ENCODE results near the gene CCDC122. TPM values are rescaled to one million over a fixed set of nuclear protein-coding genes. Genes with fewer than 3 reads are reported as not detected.
"Not testable (repeated sequence)": the region's sequence is repeated elsewhere in the genome, so short reads cannot be mapped to it uniquely, and the experiment has no call there.

CCDC122 gene
- total RNA-seq, 4 donors from 2014 or later: 3.5 to 18.0 (median 5.8) TPM

DNA sequence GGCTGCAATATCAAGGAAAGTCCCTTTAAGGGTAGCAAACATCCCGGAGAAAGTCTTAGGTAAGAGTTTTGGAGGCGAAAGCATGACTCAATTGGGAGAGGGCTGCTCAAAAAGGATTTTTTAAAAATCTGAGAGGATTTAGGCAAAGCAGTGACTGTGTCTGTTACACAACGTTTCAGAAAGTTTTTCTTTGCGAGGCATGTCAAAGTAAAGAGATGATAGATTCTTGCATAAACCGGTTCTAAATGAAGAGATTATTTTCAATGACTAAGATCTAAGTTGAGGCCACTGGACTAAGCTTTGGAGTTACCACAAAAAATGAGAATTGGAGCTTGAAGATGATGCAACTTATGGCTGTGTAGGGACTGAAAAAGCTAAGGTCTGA lies 49.1 kb downstream of the CCDC122 start:
- intact Hi-C loops (cut with DNase I; ENCODE audit: low total_unique reads): no loop called here
- TF ChIP-seq CTCF (IDR thresholded peaks at IDR 0.05): no peak
- no peak for TF ChIP-seq POLR2A (IDR thresholded peaks at IDR 0.05)
- H3K9me3 ChIP-seq: no peaks in the 10 kb centered on the region
- H3K27ac ChIP-seq: peak overlapping the region in 1 of 2 donors; percentile 2
- H3K4me1 ChIP-seq: no peaks in the 10 kb centered on the region
- H3K36me3 ChIP-seq: no peaks in the 10 kb centered on the region
- no peaks in the 10 kb centered on the region for H3K27me3 ChIP-seq
- no peak for DNase-seq
- H3K4me3 ChIP-seq: no peak overlapping the region

DNA sequence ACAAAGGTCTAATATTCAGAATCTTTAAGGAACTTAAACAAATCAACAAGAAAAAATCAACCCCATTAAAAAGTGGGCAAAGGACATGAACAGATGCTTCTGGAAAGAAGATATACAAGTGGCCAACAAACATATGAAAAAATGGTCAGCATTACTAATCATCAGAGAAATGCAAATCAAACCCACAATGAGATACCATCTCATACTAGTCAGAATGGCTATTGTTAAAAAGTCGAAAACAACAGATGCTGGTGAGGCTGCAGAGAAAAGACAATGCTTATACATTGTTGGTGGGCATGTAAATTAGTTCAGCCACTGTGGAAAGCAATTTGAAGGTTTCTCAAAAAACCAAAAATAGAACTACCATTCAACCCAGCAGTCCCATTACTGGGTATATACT lies 54.9 kb downstream of the CCDC122 start:
- H3K9me3 ChIP-seq; H3K36me3 ChIP-seq; H3K27me3 ChIP-seq; H3K27ac ChIP-seq; intact Hi-C loops (cut with DNase I; ENCODE audit: low total_unique reads); DNase-seq; H3K4me3 ChIP-seq; H3K4me1 ChIP-seq: not testable (repeated sequence)

DNA sequence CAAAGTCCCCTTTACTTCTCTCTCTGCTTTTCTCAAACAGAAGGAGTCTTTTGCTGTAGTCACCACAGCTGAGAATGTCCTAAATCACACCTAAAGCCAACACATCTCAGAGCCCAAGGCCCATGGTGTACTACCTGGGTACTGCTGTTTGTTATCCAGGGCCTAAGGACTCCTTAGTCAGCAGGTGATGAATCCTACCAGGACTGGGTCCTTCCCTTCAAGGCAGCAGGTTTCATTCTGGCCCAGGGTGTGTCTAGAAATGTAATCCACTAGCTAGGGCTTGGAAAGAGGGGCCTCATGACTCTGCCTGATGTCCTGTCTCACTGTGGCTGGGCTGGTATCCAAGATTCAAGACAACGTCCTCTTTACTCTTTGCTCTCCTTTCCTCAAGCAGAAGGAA lies 56.6 kb downstream of the CCDC122 start:
- H3K27me3 ChIP-seq: no peaks in the 10 kb centered on the region
- TF ChIP-seq CTCF (IDR thresholded peaks at IDR 0.05): no peak
- no peak for TF ChIP-seq POLR2A (IDR thresholded peaks at IDR 0.05)
- no peak for DNase-seq
- H3K36me3 ChIP-seq: no peaks in the 10 kb centered on the region
- no peak overlapping the region for H3K27ac ChIP-seq
- H3K4me1 ChIP-seq: no peaks in the 10 kb centered on the region
- H3K4me3 ChIP-seq: no peak overlapping the region
- intact Hi-C loops (cut with DNase I; ENCODE audit: low total_unique reads): no loop called here
- no peaks in the 10 kb centered on the region for H3K9me3 ChIP-seq

DNA sequence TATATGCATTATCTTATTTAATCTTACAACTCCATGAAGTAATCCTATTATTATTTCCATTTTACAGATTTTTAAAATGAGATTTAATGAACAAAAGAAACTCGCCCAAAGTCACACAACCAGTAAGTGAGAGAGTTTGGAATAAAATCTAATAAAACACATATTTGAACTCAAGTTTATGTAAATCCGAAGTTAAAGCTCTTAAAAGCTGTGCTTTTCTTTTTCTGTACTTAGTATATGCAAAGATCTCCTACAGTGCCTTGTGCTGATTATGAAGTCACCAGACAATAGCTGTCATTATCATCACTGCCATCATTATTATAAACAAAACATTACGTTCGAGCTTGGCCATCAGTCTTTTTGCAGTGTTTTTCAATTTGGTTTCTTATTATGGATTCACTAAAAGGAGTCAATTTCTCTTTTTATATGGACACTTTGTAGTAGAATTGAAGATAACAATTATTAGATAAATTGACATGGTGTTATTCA lies 63.1 kb downstream of the CCDC122 start:
- no peak for DNase-seq
- H3K27ac ChIP-seq: no peak overlapping the region
- intact Hi-C loops (cut with DNase I; ENCODE audit: low total_unique reads): no loop called here
- no peaks in the 10 kb centered on the region for H3K4me1 ChIP-seq
- no peaks in the 10 kb centered on the region for H3K36me3 ChIP-seq
- H3K4me3 ChIP-seq: no peak overlapping the region
- TF ChIP-seq CTCF (IDR thresholded peaks at IDR 0.05) (no peak), POLR2A (IDR thresholded peaks at IDR 0.05) (no peak)
- no peaks in the 10 kb centered on the region for H3K27me3 ChIP-seq
- H3K9me3 ChIP-seq: no peaks in the 10 kb centered on the region

DNA sequence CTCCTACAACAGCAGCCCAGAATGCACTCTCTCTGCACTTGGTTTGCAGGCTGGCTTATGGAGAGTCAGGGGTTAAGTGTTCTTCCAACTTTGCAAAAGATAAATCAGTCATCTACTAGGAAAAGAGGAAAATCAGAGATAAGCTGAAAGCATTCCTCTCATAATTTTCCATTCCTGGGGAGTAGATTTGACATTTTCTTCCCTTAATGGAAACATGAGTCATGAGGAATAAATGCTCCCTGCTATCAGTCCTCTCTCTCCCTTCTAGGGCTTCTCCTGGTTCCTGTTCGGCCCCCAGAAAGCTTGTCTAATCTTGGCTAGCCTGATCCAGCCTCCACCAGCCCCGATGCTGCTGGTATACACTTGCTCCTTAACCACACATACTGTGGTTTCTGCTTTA lies 64.3 kb downstream of the CCDC122 start:
- no peak overlapping the region for H3K4me3 ChIP-seq
- H3K36me3 ChIP-seq: no peaks in the 10 kb centered on the region
- DNase-seq: no peak
- TF ChIP-seq POLR2A (IDR thresholded peaks at IDR 0.05) (no peak), CTCF (IDR thresholded peaks at IDR 0.05) (no peak)
- peak overlapping the region; percentile 22 to 57 for H3K27ac ChIP-seq
- H3K4me1 ChIP-seq: no peaks in the 10 kb centered on the region
- no peaks in the 10 kb centered on the region for H3K9me3 ChIP-seq
- no peaks in the 10 kb centered on the region for H3K27me3 ChIP-seq
- intact Hi-C loops (cut with DNase I; ENCODE audit: low total_unique reads): no loop called here

DNA sequence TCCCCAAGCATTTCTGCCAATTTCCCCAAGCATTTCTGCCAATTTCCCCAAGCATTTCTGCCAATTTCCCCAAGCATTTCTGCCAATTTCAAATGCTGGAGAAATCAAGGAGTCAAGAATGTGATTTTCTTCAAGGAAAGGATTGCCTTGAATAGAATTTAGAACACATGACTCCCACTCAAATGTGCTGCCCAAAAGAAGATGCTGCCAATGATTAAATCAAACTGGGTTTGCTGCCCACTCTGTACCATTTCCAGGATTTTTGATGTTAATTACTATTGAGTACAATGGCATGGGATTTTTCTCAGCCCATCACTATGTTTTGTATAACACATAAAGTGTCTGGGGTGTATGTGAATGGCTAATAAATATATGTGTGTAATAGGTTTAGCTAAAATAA lies 70.9 kb downstream of the CCDC122 start:
- no peak overlapping the region for H3K4me3 ChIP-seq
- no peaks in the 10 kb centered on the region for H3K9me3 ChIP-seq
- H3K36me3 ChIP-seq: no peaks in the 10 kb centered on the region
- intact Hi-C loops (cut with DNase I; ENCODE audit: low total_unique reads): loop anchor here (10.0 kb wide), 1 partner anchor 724 kb away; no protein-coding TSS in a partner anchor
- no peaks in the 10 kb centered on the region for H3K27me3 ChIP-seq
- H3K4me1 ChIP-seq: no peaks in the 10 kb centered on the region
- no peak for TF ChIP-seq CTCF (IDR thresholded peaks at IDR 0.05)
- TF ChIP-seq POLR2A (IDR thresholded peaks at IDR 0.05): no peak
- DNase-seq: no peak
- H3K27ac ChIP-seq: no peak overlapping the region
